Upper lobe of left lung (tissue), 4 donors: ENCODE measurements around the gene MBD3.

Experiments used
- CTCF ChIP-seq, 6 experiments: fragments of 450-650 bp in 4 of 6; fragments of 200-600 bp in 2 of 6; sonication (generic) in 2 of 6; IDR thresholded peaks; one replicate each; pipeline ENCODE4 v1.5.1; 2016 to 2019; ENCODE audit warnings: antibody characterized with exemption in 6 of 6
- POLR2AphosphoS5 ChIP-seq, 2 donors: sonication (generic); formaldehyde crosslinking; IDR thresholded peaks; one replicate each; pipeline ENCODE4 v1.5.1; 2017; ENCODE audit warnings: antibody characterized with exemption in 2 of 2

DNA sequence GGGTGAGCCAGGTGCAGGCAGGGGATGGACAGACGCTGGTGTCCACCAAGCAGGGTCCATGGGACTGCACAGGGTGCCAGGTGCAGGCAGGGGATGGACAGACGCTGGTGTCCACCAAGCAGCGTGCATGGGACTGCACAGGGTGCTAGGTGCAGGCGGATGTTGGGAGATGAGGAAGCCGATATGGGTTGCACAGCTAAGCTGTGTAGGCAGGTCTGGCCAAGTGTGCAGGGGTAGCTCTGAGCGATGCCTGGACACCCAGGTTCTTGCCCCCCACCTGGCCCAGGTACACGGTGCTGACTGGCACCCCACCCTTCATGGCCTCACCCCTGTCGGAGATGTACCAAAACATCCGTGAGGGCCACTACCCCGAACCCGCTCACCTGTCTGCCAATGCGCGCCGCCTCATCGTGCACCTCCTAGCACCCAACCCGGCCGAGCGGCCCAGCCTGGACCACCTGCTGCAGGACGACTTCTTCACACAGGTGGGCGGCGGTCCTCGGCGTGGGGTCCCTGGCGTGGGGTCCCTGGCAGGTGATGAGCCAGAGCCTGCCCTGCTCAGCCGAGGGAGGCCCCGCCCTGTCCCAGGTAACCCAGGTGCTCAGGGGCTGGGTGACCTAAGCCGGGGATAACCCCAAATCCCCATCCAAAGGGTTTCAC lies 64.9 kb downstream of the MBD3 start:
- TF ChIP-seq CTCF (IDR thresholded peaks at IDR 0.05) (no peak), POLR2AphosphoS5 (IDR thresholded peaks at IDR 0.05) (no peak)
